Smooth muscle cell (in vitro differentiated cells): ENCODE data around the gene RAB5A. TPM values are rescaled to one million over a fixed set of nuclear protein-coding genes. Genes with fewer than 3 reads are reported as not detected.
A peak's percentile ranks its signal among the peaks of the same experiment; 100 is the strongest.
"Not testable (repeated sequence)": the region's sequence is repeated elsewhere in the genome, so short reads cannot be mapped to it uniquely, and the experiment has no call there.

Source experiments
- DNase-seq: peaks from one replicate; lab custom pipeline; 2025; ENCODE audit not compliant: unreplicated experiment; lab: John Stamatoyannopoulos, UW
- H2AFZ ChIP-seq: fragments of 200-600 bp; sonication (generic); 2 replicates; pipeline ENCODE4 v1.6.0; 2016; ENCODE audit warnings: antibody characterized with exemption, low read depth, mild to moderate bottlenecking
- H3F3A ChIP-seq: fragments of 200-600 bp; sonication (generic); 2 replicates; pipeline ENCODE4 v1.6.0; 2017; ENCODE audit warnings: antibody characterized with exemption, low read depth
- H3K27ac ChIP-seq: fragments of 200-600 bp; sonication (generic); 2 replicates; pipeline ENCODE4 v1.5.1; 2016; ENCODE audit warnings: low read depth, mild to moderate bottlenecking
- H3K27me3 ChIP-seq: fragments of 200-600 bp; sonication (generic); 2 replicates; pipeline ENCODE4 v1.6.1; 2016; ENCODE audit warnings: low read depth, mild to moderate bottlenecking
- H3K36me3 ChIP-seq: fragments of 200-600 bp; sonication (generic); 2 replicates; pipeline ENCODE4 v1.5.1; 2016; ENCODE audit warnings: low read depth
- H3K4me1 ChIP-seq: fragments of 200-600 bp; sonication (generic); 2 replicates; pipeline ENCODE4 v1.5.1; 2016; ENCODE audit warnings: low read depth
- H3K4me2 ChIP-seq: fragments of 200-600 bp; sonication (generic); 2 replicates; pipeline ENCODE4 v1.6.0; 2016; ENCODE audit warnings: mild to moderate bottlenecking
- H3K4me3 ChIP-seq: fragments of 200-600 bp; sonication (generic); 2 replicates; pipeline ENCODE4 v1.5.1; 2016; ENCODE audit warnings: mild to moderate bottlenecking
- H3K79me2 ChIP-seq: fragments of 200-600 bp; sonication (generic); 2 replicates; pipeline ENCODE4 v1.6.0; 2016; ENCODE audit warnings: low read depth, mild to moderate bottlenecking
- H3K9ac ChIP-seq: fragments of 200-600 bp; sonication (generic); 2 replicates; pipeline ENCODE4 v1.6.0; 2016; ENCODE audit warnings: low read depth
- H3K9me3 ChIP-seq: fragments of 200-600 bp; sonication (generic); replicated peaks from 2 replicates; pipeline ENCODE4 v1.5.1; 2016; ENCODE audit warnings: low read depth
- H4K20me1 ChIP-seq: fragments of 200-600 bp; sonication (generic); 2 replicates; pipeline ENCODE4 v1.6.0; 2016; ENCODE audit warnings: low read depth
- WGBS: methylation state at CpG from one replicate; pipeline ENCODE4 v1.1.7; 2016; ENCODE audit warnings: low lambda C conversion rate; 5-methylcytosine and 5-hydroxymethylcytosine counted together
- polyA plus RNA-seq: library from polyadenylated mRNA; unstranded; fragments of >200 nt; fragmentation: Nextera tagmentation; extraction: Ambion mirVana; gene quantifications from 2 replicates; pipeline ENCODE4 v1.2.1, GENCODE V29; 2016
- total RNA-seq: library from RNA; depleted of rRNA; stranded (reverse); fragments of >200 nt; gene quantifications from 2 replicates; pipeline ENCODE4 v1.2.3, GENCODE V29; 2014
- TF ChIP-seq, protein P1 (sequence below): fragments of 200-600 bp; sonication (generic); IDR thresholded peaks from 2 replicates; pipeline ENCODE4 v1.5.1; 2017; ENCODE audit warnings: borderline replicate concordance, mild to moderate bottlenecking, antibody characterized with exemption; ENCODE audit not compliant: insufficient read depth, poor library complexity, severe bottlenecking

Gene RAB5A
- total and polyA plus RNA-seq, 2 experiments from 2014 or later, result 92.2 to 127 TPM

- no peak for DNase-seq
- Histone ChIP-seq H3K27ac (no peak overlapping the region), H3K36me3 (peaks cover 16% of the 10 kb centered on the region), H4K20me1 (peaks cover 100% of the 10 kb centered on the region), H3K4me3 (no peak overlapping the region), H3K4me2 (no peak overlapping the region), H3K9ac (no peak overlapping the region), H3K4me1 (no peaks in the 10 kb centered on the region), H3K27me3 (no peaks in the 10 kb centered on the region), H2AFZ (no peak overlapping the region), H3K79me2 (peaks cover 96% of the 10 kb centered on the region), H3F3A (no peaks in the 10 kb centered on the region), H3K9me3 (no peaks in the 10 kb centered on the region)
- TF ChIP-seq, protein P1, sequence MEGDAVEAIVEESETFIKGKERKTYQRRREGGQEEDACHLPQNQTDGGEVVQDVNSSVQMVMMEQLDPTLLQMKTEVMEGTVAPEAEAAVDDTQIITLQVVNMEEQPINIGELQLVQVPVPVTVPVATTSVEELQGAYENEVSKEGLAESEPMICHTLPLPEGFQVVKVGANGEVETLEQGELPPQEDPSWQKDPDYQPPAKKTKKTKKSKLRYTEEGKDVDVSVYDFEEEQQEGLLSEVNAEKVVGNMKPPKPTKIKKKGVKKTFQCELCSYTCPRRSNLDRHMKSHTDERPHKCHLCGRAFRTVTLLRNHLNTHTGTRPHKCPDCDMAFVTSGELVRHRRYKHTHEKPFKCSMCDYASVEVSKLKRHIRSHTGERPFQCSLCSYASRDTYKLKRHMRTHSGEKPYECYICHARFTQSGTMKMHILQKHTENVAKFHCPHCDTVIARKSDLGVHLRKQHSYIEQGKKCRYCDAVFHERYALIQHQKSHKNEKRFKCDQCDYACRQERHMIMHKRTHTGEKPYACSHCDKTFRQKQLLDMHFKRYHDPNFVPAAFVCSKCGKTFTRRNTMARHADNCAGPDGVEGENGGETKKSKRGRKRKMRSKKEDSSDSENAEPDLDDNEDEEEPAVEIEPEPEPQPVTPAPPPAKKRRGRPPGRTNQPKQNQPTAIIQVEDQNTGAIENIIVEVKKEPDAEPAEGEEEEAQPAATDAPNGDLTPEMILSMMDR, result no peak
- 85% methylated on average over 8 of the region's 8 CpGs for WGBS
Observed at GRCh38 chr3:19970327-19970726, 23.4 kb downstream of the RAB5A start.

DNA sequence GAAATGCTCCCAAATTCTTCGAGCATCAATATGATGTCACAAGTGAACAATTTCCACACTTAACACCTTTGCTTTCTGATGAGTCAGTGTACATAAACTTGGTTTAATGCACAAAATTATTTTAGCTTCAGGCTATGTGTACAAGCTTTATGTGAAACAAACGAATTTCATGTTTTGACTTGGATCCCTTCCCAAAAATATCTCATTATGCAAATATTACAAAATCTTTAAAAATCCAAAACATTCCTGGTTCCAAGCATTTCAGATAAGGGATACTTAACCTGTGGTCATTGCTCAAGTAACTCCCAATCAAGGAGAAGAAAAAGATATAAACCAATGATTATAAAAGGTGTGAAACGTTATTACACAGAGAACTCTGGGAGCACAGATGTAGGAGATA lies 25.2 kb downstream of the RAB5A start:
- Histone ChIP-seq H3K27ac (peak overlapping the region; percentile 2), H3K9ac (no peak overlapping the region), H3K79me2 (peaks cover 86% of the 10 kb centered on the region), H3K4me2 (no peak overlapping the region), H3K9me3 (no peaks in the 10 kb centered on the region), H3F3A (no peaks in the 10 kb centered on the region), H4K20me1 (peaks cover 99% of the 10 kb centered on the region), H3K4me3 (no peak overlapping the region), H2AFZ (no peak overlapping the region), H3K36me3 (peaks cover 20% of the 10 kb centered on the region), H3K4me1 (no peaks in the 10 kb centered on the region), H3K27me3 (no peaks in the 10 kb centered on the region)
- WGBS, result 76% methylated on average over 3 of the region's 3 CpGs
- TF ChIP-seq, protein P1, result no peak
- DNase-seq, result no peak

DNA sequence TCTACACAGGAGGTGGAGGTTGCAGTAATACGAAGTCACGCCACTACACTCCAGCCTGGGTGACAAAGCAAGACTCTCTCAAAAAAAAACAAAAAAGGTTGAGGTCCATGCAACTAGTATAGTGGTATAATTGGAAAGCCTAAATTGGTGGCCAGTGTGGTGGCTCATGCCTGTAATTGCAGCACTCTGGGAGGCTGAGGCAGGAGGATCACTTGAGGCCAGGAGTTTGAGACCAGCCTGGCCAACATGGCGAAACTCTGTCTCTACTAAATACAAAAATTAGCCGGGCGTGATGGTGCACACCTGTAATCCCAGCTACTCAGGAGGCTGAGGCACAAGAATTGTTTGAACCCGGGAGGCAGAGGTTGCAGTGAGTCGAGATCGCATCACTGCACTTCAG lies 42.0 kb downstream of the RAB5A start:
- H3K79me2 ChIP-seq, H3K4me2 ChIP-seq, H3K4me3 ChIP-seq, H3K4me1 ChIP-seq, H3K9ac ChIP-seq, DNase-seq, H3K9me3 ChIP-seq, H3F3A ChIP-seq, H3K27ac ChIP-seq, H2AFZ ChIP-seq, H3K27me3 ChIP-seq, H3K36me3 ChIP-seq: not testable (repeated sequence)
- WGBS, result 95% methylated on average over 8 of the region's 8 CpGs
- peaks cover 29% of the 10 kb centered on the region for H4K20me1 ChIP-seq

DNA sequence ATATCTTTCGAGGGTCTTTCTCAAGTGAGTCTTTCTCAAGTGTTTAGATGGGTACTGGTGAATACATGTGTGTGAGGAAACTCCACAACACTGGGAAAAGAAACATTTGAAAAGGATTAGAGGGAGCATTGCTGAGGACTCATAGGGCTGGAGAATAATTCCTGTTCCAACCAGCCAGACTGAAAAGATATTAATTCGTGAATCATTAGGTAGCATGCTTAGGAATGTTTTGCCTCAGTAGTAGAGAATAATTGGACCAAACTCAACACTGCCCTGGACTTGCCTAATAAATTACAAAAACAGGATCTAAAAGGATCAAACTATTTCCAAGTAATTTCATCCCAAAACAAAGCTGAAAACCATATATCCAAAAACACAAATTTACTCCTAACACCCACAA lies 47.9 kb downstream of the RAB5A start:
- no peak overlapping the region for H3K9ac ChIP-seq

More for the DNA sequence above, 47.9 kb downstream of the RAB5A start:
- DNase-seq, result no peak
- no peaks in the 10 kb centered on the region for H3K79me2 ChIP-seq
- no peak overlapping the region for H3K4me3 ChIP-seq
- no peak overlapping the region for H3K27ac ChIP-seq
- no peaks in the 10 kb centered on the region for H3K4me1 ChIP-seq
- H3F3A ChIP-seq, result no peaks in the 10 kb centered on the region
- TF ChIP-seq, protein P1, result no peak
- 93% methylated on average over 2 of the region's 2 CpGs for WGBS
- no peaks in the 10 kb centered on the region for H3K9me3 ChIP-seq
- no peak overlapping the region for H3K4me2 ChIP-seq
- H2AFZ ChIP-seq, result no peak overlapping the region
- no peaks in the 10 kb centered on the region for H4K20me1 ChIP-seq
- H3K27me3 ChIP-seq, result no peaks in the 10 kb centered on the region
- H3K36me3 ChIP-seq, result no peaks in the 10 kb centered on the region
